ENCODE data around the gene OBSCN.

OBSCN gene

DNA sequence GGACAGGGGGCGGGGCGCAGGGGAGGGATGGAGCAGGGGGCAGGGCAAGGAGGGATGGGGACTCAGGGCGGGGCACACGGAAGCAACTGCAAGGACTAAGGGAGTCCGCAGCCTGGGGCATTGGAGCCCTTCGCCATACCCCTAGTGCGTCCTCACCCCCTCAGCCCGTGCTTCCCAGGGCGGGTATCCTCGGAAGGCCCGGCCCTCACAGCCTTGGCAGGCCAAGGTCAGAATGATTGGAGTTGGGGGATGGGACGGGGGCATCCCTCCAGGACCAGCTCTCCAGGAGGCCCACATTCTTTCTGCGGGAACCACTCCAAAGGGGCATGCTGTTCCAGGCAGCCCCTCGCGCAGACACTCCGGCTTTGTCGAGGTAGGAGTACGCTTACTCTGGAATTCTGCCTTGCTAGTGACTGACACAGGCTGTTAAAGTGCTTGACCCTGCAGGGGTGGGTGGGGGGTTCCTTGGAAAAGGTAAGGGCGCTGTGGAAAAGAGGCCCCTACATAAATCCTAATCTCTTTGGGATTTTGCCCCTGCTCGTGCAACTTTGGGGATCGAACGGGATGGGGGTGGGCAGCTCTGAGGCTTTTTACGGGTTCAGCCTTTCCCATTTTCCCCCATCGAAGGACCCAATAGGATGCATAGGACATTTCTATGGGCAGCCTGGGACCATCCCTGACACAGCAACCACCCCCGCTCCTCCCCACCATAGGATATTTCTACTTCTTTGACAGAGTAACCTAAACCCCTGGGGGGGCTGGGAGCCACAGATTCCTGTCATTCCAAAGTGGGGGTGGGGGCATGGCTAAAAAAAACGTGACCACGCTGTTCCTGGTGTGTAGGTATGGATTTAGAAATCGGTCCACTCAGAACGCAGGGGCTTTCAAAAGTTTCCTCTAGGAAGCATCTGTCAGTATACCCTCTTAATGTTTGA lies 199.5 kb downstream of the OBSCN start:
- DNase-seq (ENCODE audit: low read depth) = no peak

DNA sequence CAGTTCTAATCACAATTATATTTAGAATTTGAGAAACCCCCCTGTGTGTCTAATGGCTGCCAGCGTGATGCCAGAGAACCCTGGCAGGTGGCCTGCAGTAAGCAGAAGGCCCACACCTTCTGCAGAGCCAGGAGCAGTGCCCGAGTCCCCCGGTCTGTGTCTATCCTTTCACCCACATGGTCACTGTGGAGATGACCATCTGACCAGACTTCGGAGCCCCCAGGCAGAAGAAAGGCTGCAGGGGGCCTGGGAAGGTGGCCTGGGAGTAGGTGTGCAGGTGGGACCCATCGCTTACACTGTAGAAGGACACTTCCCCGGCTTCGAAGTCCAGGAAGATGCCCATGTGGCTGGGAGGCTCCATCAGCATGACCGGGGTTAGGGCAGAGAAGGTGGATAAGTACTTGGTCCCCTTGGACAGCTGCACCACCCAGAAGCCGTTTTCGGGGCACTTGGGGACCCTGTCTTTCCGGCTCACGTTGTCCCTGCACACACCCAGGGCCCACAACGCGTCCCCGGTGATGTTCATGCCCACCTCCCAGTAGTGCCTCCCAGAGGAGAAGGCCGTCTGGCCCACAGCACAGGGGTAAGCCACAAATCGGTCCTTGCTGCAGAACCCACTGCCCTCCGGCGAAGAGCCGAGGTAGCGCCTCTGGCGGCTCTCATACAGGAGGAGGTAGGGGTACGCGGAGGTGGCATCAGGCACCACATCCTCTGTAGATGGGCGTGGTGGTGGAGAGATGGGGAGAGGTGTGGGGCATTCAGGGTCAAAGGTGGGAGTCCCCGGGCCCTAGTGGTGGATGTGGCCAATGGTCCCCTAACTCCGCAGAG lies 200.4 kb downstream of the OBSCN start:
- DNase-seq (ENCODE audit: low read depth) = no peak

DNA sequence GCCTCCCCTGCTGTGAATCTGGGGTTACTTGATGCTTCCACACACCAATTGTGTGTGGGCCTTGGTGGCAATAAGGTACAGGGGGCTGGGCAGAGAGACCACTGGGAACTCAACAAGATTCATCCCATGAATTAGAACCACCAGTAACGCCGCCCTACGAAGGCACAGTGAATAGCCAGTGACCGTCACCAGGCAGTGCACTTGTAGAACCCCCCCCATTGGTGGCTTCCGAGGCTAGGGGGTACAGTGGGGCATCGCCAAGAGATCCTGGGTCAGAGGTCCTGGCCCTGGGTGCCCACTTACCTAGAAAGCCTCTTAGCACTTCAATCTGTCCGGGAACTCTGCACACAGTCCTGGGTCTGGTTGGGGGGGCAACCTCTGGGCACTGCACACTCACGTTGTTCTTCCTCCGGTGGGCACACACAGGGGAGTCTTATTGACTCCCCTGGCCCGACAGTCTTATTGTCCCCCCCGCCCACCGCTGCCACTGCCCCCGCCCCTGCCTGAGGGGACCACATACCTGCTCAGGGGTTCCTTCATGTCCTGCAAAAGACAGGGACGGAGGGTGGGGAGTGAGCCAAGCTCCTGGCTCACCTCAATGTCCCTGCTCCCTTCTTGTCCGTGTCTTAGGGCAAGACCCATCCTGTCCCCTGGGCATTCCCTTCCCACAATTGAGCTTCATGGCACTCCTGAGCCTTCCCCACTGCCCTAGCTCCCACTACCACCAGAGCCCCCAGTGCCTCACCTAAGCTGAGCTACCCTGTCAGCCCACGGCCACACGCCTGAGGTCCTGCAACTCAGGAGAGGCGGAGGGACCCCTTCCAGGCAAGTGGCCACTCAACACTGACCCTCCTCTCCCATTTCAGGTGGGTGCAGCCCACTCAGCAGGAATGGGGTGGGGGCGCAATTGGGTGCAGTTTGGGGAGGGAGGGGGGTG lies 201.3 kb downstream of the OBSCN start:
- DNase-seq (ENCODE audit: low read depth) = no peak

DNA sequence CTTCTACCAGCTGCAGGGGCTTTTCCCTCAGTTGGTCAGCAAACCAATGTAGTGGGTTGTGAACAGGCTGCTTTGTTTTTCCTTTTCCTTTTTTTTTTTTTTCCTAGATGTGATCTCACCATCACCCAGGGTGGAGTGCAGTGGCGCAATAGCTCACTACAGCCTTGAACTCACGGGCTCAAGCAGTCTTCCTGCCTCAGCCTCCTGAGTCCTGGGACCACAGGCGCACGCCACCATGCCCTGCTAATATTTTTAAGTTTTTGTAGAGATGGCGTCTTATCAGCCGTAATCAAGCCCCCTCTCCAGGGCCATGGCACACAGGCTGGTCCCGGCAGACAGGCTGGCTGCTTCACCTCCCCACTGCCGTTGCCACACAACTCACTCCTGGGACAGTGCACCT lies 202.2 kb downstream of the OBSCN start:
- DNase-seq (ENCODE audit: low read depth) = no peak

DNA sequence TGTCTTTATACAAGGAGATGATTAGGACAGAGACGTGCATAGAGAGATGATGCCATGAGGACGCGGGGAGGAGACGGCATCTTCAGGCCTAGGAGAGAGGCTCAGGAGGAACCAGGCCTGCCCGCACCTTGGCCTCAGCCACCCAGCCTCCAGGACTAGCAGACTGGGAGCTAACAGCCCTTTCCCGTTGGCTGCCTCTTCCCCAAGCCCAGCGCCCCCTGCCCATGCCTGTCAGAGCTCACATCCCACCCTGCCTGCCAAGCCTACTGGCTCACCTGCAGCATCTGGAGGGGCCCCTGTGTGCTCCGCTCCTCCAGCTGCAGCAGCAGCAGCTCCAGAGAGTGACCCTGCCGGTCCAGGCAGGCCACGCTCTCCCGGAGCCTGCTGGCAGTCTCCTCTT lies 202.8 kb downstream of the OBSCN start:
- DNase-seq (ENCODE audit: low read depth) = no peak

DNA sequence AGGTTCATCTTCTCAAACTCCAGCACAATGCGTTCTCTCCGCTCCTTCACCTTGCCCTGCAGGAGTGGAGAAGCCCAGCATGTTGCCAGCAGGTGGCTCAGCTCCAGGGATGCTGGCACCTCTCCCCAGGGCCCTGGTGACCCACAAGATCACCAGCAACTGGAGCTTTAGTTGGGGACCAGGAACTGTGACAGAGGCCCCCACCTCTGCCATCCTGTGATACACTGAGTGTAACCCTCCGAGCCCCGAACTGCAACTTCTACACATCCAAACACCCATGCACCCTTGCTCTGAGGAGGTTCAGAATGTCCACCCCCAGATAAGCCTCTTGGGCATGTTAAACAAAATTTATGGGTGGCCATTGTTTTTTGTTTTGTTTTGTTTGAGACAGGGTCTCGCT lies 203.3 kb downstream of the OBSCN start:
- no peak for DNase-seq (ENCODE audit: low read depth)

DNA sequence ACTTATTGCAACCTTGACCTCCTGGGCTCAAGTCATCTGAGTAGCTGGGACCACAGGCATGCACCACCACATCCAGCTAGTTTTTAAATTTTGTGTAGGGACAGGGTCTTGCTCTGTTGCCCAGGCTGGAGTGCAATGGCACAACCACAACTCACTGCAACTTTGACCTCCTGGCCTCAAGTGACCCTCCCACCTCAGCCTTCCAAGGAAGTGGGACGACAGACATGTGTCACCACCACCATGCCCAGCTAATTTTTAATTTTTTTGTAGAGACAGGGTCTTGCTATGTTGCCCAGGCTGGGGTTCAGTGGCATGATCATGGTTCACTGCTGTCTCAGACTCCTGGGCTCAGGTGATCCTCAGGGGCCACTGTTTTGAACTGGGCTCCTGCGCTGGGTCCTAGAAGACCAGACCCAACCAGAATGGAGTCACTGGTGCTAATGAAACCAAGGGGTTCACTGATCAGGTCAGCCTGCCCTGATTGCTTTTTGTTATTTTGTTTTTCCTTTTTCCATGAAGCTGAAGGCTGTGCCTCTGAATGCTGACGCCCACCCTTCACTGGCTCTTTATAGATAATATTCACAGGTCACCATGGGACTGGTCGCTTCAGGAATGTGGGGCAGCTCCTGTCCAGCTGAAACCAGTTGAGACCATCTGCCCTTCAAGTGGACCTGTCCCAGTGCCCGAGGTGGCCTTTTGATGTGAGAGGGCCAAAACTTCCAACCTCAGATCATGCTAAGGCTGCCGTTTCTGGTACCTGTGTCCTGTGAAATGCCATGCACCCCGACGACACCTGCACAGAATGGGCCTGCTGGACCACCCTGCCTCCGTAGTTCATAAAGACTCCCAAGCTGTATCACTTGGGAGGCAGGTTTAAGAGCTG lies 203.9 kb downstream of the OBSCN start:
- no peak for DNase-seq (ENCODE audit: low read depth)

DNA sequence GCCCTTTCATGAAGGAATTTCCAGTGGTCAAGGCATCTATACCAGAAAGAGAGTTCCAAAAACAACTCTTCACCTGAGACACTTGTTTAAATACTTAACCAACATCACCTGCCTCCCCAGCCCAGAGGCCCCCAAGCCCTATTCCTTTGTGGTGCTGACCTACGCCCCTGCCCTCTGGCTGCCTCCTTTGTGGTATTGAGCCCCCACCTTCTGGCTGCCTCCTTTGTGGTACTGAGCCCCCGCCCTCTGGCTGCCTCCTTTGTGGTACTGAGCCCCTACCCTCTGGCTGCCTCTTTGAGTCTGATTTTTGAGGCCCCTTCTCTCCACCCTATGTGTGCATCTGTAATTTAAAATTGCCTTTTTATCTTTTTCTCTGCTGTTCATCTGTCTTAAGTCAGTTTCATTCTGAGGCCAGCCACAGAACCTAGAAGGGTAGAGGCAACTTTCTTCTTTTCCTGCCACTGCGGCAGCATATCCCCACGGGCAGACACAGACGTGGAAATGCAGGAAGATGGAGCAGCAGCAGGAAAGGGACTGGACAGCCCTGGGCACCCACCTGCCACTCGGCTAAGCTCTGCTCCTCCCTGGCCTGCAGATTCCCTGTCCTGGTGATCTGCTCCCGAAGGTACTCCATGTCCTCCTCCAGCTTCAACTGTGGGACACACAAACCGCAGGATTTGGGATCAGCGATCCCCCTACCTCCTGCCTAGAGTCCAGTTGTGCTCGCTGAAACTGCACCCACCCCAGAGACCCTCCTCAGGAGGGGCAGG lies 205.6 kb downstream of the OBSCN start:
- DNase-seq (ENCODE audit: low read depth) = no peak

DNA sequence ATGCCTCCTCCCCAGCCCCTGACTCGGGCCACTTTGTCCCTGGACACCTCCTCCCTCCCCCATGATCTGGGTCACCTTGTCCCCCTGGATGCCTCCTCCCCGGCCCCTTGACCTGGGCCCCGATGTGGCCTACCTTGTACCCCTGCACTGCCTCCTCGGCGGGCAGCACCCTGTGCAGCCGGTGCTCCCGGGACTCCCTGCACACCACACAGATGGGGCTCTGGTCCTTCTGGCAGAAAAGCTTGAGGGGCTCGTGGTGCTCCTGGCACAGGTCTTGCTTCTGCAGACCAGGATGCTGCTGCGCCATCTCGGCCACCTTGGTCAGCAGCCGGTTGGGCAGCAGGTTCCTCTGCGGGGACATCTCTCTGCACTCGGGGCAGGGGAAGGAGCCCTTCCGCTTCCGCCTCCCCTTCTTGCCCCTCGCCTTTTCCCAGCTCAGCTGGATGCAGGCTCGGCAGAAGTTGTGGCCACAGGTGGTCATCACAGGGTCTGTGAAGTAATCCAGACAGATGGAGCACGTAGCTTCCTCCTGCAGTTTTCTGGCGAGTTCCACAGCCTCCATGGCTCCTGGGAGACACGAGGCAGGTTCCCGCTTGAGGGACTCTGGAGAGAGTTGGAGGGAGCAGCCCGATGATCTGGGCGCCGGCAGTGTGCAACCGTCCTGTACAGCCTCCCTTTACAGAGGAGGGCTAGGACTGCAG lies 206.8 kb downstream of the OBSCN start:
- no peak for DNase-seq (ENCODE audit: low read depth)

DNA sequence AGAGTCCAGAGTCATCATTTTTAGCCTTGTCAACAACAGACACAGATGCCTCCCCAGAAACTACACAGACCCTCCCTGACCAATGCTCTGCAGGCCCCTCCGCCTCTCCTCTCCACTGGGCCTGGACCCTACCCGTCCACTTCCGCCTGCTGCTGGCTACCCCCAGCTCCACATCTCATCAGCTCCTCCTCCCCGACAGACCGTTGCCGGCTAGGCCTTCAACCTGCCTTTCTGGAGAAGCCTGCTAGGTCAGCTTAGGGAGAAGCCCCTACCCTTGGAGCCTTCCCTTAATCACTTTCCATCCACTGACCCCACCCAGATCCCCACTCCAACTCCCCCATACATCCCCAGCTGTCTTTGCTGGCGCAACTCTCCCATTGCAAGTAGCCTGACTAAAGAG lies 207.4 kb downstream of the OBSCN start:
- no peak for DNase-seq (ENCODE audit: low read depth)

DNA sequence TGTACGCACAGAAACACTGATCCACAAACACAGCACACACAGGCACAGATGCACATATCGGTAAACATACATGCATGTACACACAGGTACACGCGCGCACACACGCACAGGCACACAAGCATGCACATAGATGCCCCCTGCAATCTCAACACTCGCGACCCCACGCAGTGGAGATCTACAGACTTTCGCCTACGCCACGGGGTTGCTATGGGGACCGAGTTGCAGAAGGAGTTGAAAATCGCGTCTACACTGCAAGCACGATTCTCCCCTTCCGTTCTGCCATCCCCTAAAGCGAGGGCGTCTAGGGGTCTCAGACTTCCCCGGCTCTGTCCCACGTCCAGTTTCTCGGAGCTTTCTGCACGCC lies 208.0 kb downstream of the OBSCN start:
- no peak for DNase-seq (ENCODE audit: low read depth)

DNA sequence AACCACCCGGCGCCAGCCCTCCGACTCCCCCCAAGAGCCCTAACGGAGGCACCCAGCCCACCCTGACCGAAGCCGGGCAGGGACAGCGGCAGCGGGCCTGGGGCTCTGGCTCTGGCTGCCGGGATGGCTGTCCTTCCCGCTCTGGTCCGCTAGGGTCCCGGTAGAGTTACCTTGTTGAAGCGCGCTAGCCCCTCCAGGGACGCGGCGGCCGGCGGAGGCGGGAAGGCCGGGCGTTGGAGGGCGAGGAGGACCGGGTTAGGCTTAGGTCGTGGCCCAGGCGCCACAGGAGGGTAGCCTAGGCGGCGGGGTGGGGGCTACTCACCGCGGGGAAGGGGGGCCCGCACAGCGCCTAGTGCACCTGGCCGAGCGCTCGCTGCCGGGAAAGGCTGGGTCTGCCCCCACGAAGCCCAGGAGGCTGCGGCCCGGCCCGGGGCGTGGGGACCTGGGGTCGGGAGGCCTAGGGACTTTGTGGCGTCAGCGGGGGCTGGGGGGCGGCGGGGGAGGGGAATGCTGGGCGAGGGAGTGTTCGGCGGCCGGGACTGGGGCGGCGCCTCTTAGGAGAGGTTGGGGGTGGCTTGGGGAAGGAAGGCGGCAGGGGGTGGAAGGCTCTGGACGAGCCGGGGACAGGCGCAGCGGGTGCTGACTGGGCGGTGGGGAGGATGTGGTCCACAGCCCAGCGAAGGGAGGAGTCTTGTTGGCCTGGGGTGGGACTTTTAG lies 208.5 kb downstream of the OBSCN start, which contains the start of gene TRIM17:
TRIM17 (minus strand) TSS at position 645 of the 717 bp plus-strand sequence. CDS start 1,789 bp downstream, outside the sequence.
- no peak for DNase-seq (ENCODE audit: low read depth)

DNA sequence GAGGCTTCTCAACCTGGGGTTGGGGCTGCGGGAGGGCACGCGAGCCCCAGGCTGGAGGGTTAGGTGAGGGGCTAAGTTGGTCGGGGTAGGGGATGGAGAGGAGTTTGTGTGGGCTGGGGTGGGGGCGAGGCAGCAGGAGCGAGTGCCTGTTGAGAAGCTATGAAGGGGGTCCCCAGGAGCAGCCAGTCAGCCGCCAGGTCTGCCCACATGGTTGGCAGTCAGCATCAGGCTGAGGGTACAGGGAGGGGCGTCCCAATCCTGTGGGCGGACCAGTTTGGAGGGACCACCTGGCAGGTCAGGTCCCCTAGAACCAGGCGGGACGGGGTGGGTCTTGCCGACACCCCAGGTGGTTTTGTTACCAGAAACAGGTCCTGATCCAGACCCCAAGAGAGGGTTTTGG lies 209.2 kb downstream of the OBSCN start:
- no peak for DNase-seq (ENCODE audit: low read depth)

DNA sequence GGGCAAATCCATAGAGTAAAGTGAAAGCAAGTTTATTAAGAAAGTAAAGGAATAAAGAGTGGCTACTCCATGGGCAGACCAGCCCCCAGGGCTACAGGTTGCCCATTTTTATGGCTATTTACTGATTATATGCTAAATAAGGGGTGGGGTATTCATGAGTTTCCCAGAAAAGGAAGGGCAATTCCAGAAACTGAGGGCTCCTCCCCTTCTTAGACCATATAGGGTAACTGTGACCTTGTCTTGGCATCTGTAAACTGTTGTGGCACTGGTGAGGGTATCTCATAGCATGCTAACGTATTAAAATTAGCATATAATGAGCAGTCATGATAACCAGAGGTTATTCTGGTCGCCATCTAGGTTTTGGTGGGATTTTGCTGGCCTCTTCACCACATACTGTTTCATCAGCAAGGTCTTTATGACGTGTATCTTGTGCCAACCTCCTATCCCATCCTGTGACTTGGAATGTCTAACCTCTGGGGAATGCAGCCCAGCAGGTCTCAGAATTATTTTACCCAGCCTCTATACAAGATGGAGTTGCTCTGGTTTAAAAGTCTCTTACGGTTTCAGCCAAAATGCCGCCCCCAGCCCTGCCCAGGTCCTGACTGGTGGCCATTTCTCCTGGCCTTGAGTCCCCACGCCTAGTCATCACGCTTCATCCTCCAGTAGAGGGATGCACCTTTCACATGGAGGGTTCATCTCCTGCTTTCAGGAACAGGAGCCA lies 209.8 kb downstream of the OBSCN start:
- DNase-seq (ENCODE audit: low read depth) = no peak

DNA sequence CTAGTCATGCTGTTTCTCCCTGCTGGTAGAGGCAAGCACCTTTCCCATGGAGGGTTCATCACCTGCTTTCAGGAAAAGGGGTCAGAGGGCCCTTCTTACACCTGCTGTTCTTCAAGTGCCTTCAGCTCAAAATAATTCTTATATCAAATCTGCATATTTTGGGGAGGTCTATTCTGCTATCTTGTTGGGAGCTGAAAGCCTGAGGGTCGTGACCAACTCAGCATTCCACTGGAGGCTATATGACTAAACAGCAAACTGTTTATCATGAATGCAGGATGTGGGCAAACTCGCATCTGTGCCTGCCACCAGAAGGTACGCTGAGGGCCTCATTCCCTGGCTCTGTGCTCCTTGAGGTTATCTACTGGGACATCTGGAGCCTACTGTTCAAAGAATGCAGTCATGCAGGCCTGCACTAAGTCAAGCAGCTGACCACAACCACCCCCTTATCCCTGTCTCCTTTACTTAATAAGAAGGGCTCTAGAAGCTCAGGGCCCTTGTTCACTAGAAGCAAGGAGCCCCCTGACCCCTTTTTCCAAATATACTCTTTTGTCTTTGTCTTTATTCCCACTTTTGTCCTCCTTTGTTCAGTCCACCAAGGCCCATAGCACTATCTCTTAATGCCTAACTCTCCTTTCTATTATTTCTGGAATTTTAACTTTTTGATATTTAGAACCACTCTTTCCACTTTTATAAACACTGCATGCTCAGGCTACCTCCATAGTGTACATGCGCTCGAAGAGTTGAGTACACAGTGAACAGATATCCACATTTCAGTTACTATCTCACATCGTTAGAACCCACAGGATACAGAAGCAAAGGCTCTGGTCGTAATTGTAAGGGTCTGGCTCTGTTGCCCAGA lies 213.4 kb downstream of the OBSCN start:
- no peak for DNase-seq (ENCODE audit: low read depth)

DNA sequence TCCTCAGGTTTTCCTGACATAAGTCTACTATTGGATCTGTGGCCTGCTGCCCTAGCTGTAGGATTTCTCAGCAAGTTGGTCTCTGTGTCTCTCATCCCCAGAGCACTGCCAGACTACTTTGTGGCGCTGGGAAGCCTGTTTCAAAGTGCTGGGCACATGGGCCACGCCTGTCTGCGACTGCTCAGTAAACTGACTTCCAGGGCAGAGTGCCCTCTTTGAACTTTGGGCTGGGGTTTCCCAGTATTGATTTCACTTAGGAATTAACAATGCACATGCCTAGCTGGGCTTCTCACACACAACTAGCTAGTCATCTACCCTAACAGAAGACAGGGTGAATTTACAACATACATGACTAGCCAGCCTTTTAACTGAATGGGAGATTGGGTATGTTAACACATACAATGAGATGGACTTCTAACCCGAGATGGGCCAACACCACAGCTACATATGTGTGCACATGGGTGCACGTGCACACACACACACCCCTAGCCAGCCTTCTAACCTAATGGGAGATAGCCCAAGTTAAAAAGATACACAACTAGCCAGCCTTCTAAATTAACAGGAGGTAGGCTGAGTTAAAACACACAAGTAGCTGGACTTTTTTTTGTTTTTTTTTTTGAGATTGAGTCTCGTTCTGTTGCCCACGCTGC lies 215.7 kb downstream of the OBSCN start:
- DNase-seq (ENCODE audit: low read depth) = no peak

Data from stimulated activated CD8-positive, alpha-beta memory T cell treated with anti-CD3 and anti-CD28 coated beads, Interleukin-7, amount 100 ng/mL, for 24 hours (primary cell).